GM21737 (cell line): Measurements from ENCODE around the gene COX7C.

Experiments used
- ATAC-seq: cut with Tn5 transposase; IDR thresholded peaks from one replicate; pipeline ENCODE4 v1.9.1; 2021; ENCODE audit warnings: mild to moderate bottlenecking, moderate library complexity; ENCODE audit not compliant: unreplicated experiment

The COX7C gene

GRCh38 chr5:86664173-86664572 is 46.4 kb downstream of the COX7C start:
- no peak for ATAC-seq

GRCh38 chr5:86665984-86666760 is 48.4 kb downstream of the COX7C start:
- ATAC-seq, result no peak

- ATAC-seq, result no peak
Measured at GRCh38 chr5:86666981-86667380, 49.2 kb downstream of the COX7C start.
